H1 (cell line): ENCODE measurements around the gene BNC1. TPM values are rescaled to one million over a fixed set of nuclear protein-coding genes. Genes with fewer than 3 reads are reported as not detected.

Source experiments
- CTCF ChIA-PET: fragments of 300-600 bp; sonication (Branson Sonifier 250); formaldehyde crosslinking; loops from one replicate; lab custom pipeline; 2021; ENCODE audit not compliant: partially characterized antibody; lab: Charles Lee
- POLR2A ChIA-PET: fragments of 300-600 bp; sonication (Branson Sonifier 250); formaldehyde crosslinking; loops from one replicate; lab custom pipeline; 2021; ENCODE audit warnings: inconsistent platforms; ENCODE audit not compliant: partially characterized antibody; lab: Charles Lee
- DNase-seq, 2 experiments: peaks; one replicate each; pipeline versions ENCODE4 v3.0.0 to v3.0.0-alpha.2; 2010 to 2022; ENCODE audit warnings: low spot score in 2 of 2, low read depth in 1 of 2, mixed read lengths in 1 of 2
- FAIRE-seq: peaks from 2 replicates; lab custom pipeline; 2011; peaks lifted over from hg19 to GRCh38; lab: Jason Lieb, UNC
- H2AFZ ChIP-seq: 2 replicates; pipeline ENCODE4 v1.8.1; 2012; ENCODE audit warnings: low read length, inconsistent platforms
- H2AK5ac ChIP-seq: 2 replicates; pipeline ENCODE4 v1.6.1; 2013; ENCODE audit warnings: low read depth, low read length
- H2BK120ac ChIP-seq: replicated peaks from 2 replicates; pipeline ENCODE3; 2013; ENCODE audit warnings: low read depth, low read length, inconsistent platforms
- H2BK12ac ChIP-seq: 2 replicates; pipeline ENCODE4 v1.6.1; 2013; ENCODE audit warnings: low read depth, low read length
- H2BK15ac ChIP-seq: 2 replicates; pipeline ENCODE4 v1.6.1; 2013; ENCODE audit warnings: low read length
- H2BK20ac ChIP-seq: 2 replicates; pipeline ENCODE4 v1.6.1; 2013; ENCODE audit warnings: low read length
- H2BK5ac ChIP-seq: 2 replicates; pipeline ENCODE4 v1.6.1; 2013; ENCODE audit warnings: low read depth, low read length
- H3K14ac ChIP-seq: 2 replicates; pipeline ENCODE4 v1.6.1; 2013; ENCODE audit warnings: inconsistent platforms; ENCODE audit not compliant: insufficient read length
- H3K18ac ChIP-seq: 2 replicates; pipeline ENCODE4 v1.6.1; 2013; ENCODE audit warnings: low read length; ENCODE audit errors: extremely low read depth
- H3K23ac ChIP-seq: 2 replicates; pipeline ENCODE4 v1.6.1; 2013; ENCODE audit warnings: inconsistent platforms; ENCODE audit not compliant: insufficient read length
- H3K23me2 ChIP-seq: 2 replicates; pipeline ENCODE4 v1.6.1; 2013; ENCODE audit warnings: low read depth, low read length
- H3K27ac ChIP-seq: 2 replicates; pipeline ENCODE4 v1.6.1; 2011; ENCODE audit warnings: low read depth, low read length, inconsistent platforms
- H3K27me3 ChIP-seq, 4 experiments: replicated peaks in 1 of 4; 1 replicate in 1 of 4; 2 replicates in 3 of 4; pipeline versions ENCODE4 v1.6.1 to v1.8.1; 2011 to 2013; ENCODE audit warnings: low read length in 3 of 4, mild to moderate bottlenecking in 3 of 4, inconsistent platforms in 2 of 4, mixed read lengths in 2 of 4, moderate library complexity in 1 of 4; ENCODE audit not compliant: control insufficient read depth in 3 of 4, insufficient read depth in 3 of 4; ENCODE audit errors: extremely low read depth in 1 of 4
- H3K36me3 ChIP-seq, 4 experiments: 2 replicates each; pipeline versions ENCODE4 v1.6.1 to v1.8.1; 2011 to 2013; ENCODE audit warnings: mild to moderate bottlenecking in 4 of 4, low read length in 3 of 4, moderate library complexity in 2 of 4, control low read depth in 1 of 4, inconsistent platforms in 1 of 4; ENCODE audit not compliant: insufficient read depth in 4 of 4, control insufficient read depth in 2 of 4
- H3K4ac ChIP-seq: replicated peaks from 2 replicates; pipeline ENCODE3; 2013; ENCODE audit warnings: low read length, low read depth, mixed read lengths, inconsistent platforms; ENCODE audit not compliant: insufficient read length
- H3K4me1 ChIP-seq, 4 experiments: replicated peaks in 1 of 4; 1 replicate in 1 of 4; 2 replicates in 3 of 4; pipeline versions ENCODE4 v1.6.1 to v1.8.1; 2011 to 2013; ENCODE audit warnings: low read length in 3 of 4, inconsistent platforms in 2 of 4, mixed read lengths in 1 of 4; ENCODE audit not compliant: insufficient read depth in 4 of 4, control insufficient read depth in 3 of 4
- H3K4me2 ChIP-seq, 2 experiments: 2 replicates each; pipeline versions ENCODE4 v1.6.1 to v1.8.1; 2011 to 2013; ENCODE audit warnings: low read depth in 2 of 2, low read length in 2 of 2, control low read depth in 1 of 2, inconsistent platforms in 1 of 2, mild to moderate bottlenecking in 1 of 2; ENCODE audit not compliant: insufficient read depth in 1 of 2
- H3K4me3 ChIP-seq, 4 experiments: fragments of 200-600, 300-600 bp in 1 of 4; sonication (generic), shearing (Covaris generic), sonication (Bioruptor Twin) in 1 of 4; 2 replicates each; pipeline versions ENCODE4 v1.5.1 to v1.8.1; 2011 to 2016; ENCODE audit warnings: low read length in 4 of 4, low read depth in 3 of 4, control low read depth in 2 of 4, inconsistent platforms in 2 of 4, mild to moderate bottlenecking in 2 of 4, mixed read lengths in 1 of 4, moderate library complexity in 1 of 4; ENCODE audit not compliant: insufficient read depth in 2 of 4; ENCODE audit errors: extremely low read depth in 1 of 4
- H3K56ac ChIP-seq: replicated peaks from 2 replicates; pipeline ENCODE3; 2013; ENCODE audit warnings: low read depth, mild to moderate bottlenecking, mixed read lengths, low read length, inconsistent platforms; ENCODE audit not compliant: insufficient read length
- H3K79me1 ChIP-seq: 2 replicates; pipeline ENCODE4 v1.6.1; 2013; ENCODE audit warnings: low read depth, low read length, control low read depth
- H3K79me2 ChIP-seq, 2 experiments: 2 replicates each; pipeline versions ENCODE4 v1.6.1 to v1.8.1; 2012 to 2013; ENCODE audit warnings: low read length in 2 of 2, mild to moderate bottlenecking in 2 of 2, inconsistent platforms in 1 of 2; ENCODE audit not compliant: insufficient read depth in 2 of 2, control insufficient read depth in 1 of 2
- H3K9ac ChIP-seq, 4 experiments: replicated peaks in 1 of 4; 1 replicate in 1 of 4; 2 replicates in 3 of 4; pipeline versions ENCODE4 v1.6.1 to v1.8.1; 2011 to 2013; ENCODE audit warnings: low read depth in 3 of 4, low read length in 3 of 4, control low read depth in 2 of 4, mild to moderate bottlenecking in 2 of 4, moderate library complexity in 2 of 4, inconsistent platforms in 1 of 4; ENCODE audit errors: extremely low read depth in 1 of 4
- H3K9me3 ChIP-seq, 2 experiments: 2 replicates each; pipeline versions ENCODE4 v1.6.1 to v1.8.1; 2012 to 2013; ENCODE audit warnings: mild to moderate bottlenecking in 2 of 2, moderate library complexity in 2 of 2, control low read depth in 1 of 2, inconsistent platforms in 1 of 2, low read depth in 1 of 2, low read length in 1 of 2, mixed read lengths in 1 of 2; ENCODE audit not compliant: insufficient read depth in 2 of 2
- H4K20me1 ChIP-seq, 2 experiments: replicated peaks in 1 of 2; 2 replicates each; pipeline versions ENCODE3 to v1.8.1; 2011 to 2013; ENCODE audit warnings: inconsistent platforms in 2 of 2, low read length in 2 of 2, mild to moderate bottlenecking in 1 of 2; ENCODE audit not compliant: insufficient read depth in 2 of 2, control insufficient read depth in 1 of 2
- H4K5ac ChIP-seq: 2 replicates; pipeline ENCODE4 v1.6.1; 2013; ENCODE audit warnings: low read length, low read depth, mixed read lengths, inconsistent platforms; ENCODE audit not compliant: insufficient read length
- H4K8ac ChIP-seq: 2 replicates; pipeline ENCODE4 v1.8.0; 2013; ENCODE audit warnings: mild to moderate bottlenecking, moderate library complexity, low read length, inconsistent platforms; ENCODE audit not compliant: insufficient read depth; ENCODE audit errors: extremely low read depth
- H4K91ac ChIP-seq: replicated peaks from 2 replicates; pipeline ENCODE3; 2013; ENCODE audit warnings: low read length, mixed read lengths, inconsistent platforms; ENCODE audit not compliant: insufficient read length
- GABPA ChIP-seq: IDR thresholded peaks from 2 replicates; pipeline ENCODE4 v1.6.1; 2011; ENCODE audit warnings: mild to moderate bottlenecking, low read length, moderate library complexity, borderline replicate concordance; ENCODE audit not compliant: insufficient read depth
- WGBS, 2 experiments: shearing (Covaris generic) in 1 of 2; methylation state at CpG; one replicate each; pipeline versions ENCODE4 v1.1.6 to v1.1.7; 2013 to 2015; ENCODE audit warnings: low lambda C conversion rate in 2 of 2, mixed read lengths in 2 of 2, inconsistent platforms in 1 of 2, low coverage in 1 of 2, missing lambda C conversion rate in 1 of 2; ENCODE audit not compliant: insufficient replicate concordance in 2 of 2, insufficient coverage in 1 of 2, insufficient read length in 1 of 2; ENCODE audit errors: extremely low coverage in 1 of 2, missing lambda C conversion rate in 1 of 2; 5-methylcytosine and 5-hydroxymethylcytosine counted together
- polyA plus RNA-seq, 7 experiments: library from polyadenylated mRNA; depleted of rRNA in 3 of 7; stranded (reverse) in 5 of 7; unstranded in 2 of 7; fragments of >200 nt in 5 of 7; fragments of 200-250 nt in 2 of 7; gene quantifications; 1 replicate in 5 of 7; 2 replicates in 1 of 7; 4 replicates in 1 of 7; pipeline versions ENCODE4 v1.2.1 to v1.2.3, GENCODE V29; 2011 to 2013; ENCODE audit warnings: missing spikeins in 2 of 7, mixed read lengths in 2 of 7
- total RNA-seq: library from RNA; stranded (reverse); fragmentation: NEBNext Ultra II Directional; extraction: Animal tissue kit (Norgen Biotek cat#: 25700); gene quantifications from 2 replicates; pipeline ENCODE4 v1.2.1, GENCODE V29; 2021

BNC1 gene
- total and polyA plus RNA-seq, 2 of the 8 experiments (the other 6 are each of a cell fraction or from before 2014, with no cell fraction given): 0.99 to 2.1 TPM

DNA sequence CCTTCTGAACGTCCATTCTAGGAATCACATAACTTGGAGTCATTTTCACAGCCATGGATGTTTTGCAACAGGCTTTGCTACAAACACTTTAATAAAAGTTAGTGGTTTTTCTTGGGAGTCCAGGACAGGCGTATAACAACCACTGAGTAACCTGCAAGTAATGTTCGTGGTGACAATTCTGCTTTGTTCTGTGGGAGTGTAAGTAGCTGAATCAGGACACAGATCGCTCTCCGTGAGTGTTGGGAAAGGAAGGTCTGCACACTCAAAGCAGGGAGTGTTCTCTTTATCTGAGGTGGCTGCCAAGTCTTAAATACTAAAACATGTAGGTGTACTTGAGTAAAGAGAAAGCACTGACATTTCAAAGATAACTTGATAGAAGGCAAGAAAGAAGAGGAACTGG is 7.9 kb upstream of the BNC1 start:
- Histone ChIP-seq H2BK20ac (no peak overlapping the region), H3K4ac (no peak overlapping the region), H4K8ac (no peak overlapping the region), H2AFZ (no peak overlapping the region), H3K14ac (no peak overlapping the region), H3K4me3 (no peak overlapping the region), H3K18ac (no peak overlapping the region), H4K20me1 (no peaks in the 10 kb centered on the region), H2BK5ac (no peak overlapping the region), H2BK15ac (no peak overlapping the region), H3K36me3 (no peaks in the 10 kb centered on the region), H3K27ac (no peak overlapping the region), H2BK120ac (no peak overlapping the region), H3K9ac (no peak overlapping the region), H4K5ac (no peak overlapping the region), H3K27me3 (no peaks in the 10 kb centered on the region; a peak in 1 of 7 replicates), H3K79me2 (no peaks in the 10 kb centered on the region), H4K91ac (no peak overlapping the region), H3K4me2 (no peak overlapping the region), H3K23ac (no peak overlapping the region), H2BK12ac (no peak overlapping the region), H2AK5ac (no peak overlapping the region), H3K56ac (no peak overlapping the region), H3K9me3 (no peaks in the 10 kb centered on the region), H3K79me1 (no peaks in the 10 kb centered on the region), H3K23me2 (no peaks in the 10 kb centered on the region), H3K4me1 (peaks cover 0 to 6% (median 1%) of the 10 kb centered on the region in 4 experiments; a peak in 2 of 7 replicates)
- FAIRE-seq (no peak), DNase-seq (no peak)
- WGBS, 2 experiments: 91% methylated on average over 5 of the region's 5 CpGs; no CpG with 5 or more reads in 1 of the 2 experiments
- ChIA-PET POLR2A (no interaction called here), CTCF (interaction anchor here (1.1 kb wide), 1 partner anchor 9 kb away, joined by 6 read pairs; no protein-coding TSS in a partner anchor)
- no peak for TF ChIP-seq GABPA
